Measurements from ENCODE around the gene DNAH10. TPM values are rescaled to one million over a fixed set of nuclear protein-coding genes. Genes with fewer than 3 reads are reported as not detected.

DNAH10 gene
- total RNA-seq, 1 donor from 2014 or later = 10.1 TPM

GRCh38 chr12:123912415-123913380 lies 150.6 kb downstream of the DNAH10 start:
- Histone ChIP-seq H3K36me3 (no peaks in the 10 kb centered on the region), H3K4me1 (no peaks in the 10 kb centered on the region), H3K27me3 (ENCODE audit: low read depth) (peaks cover 3% of the 10 kb centered on the region), H3K27ac (no peak overlapping the region), H3K4me3 (no peak overlapping the region), H3K9me3 (no peaks in the 10 kb centered on the region)
- ATAC-seq (no peak), DNase-seq (no peak)
- TF ChIP-seq CTCF (IDR thresholded peaks at IDR 0.05) = no peak
- intact Hi-C loops (cut with DNase I) = no loop called here

- DNase-seq (no peak), ATAC-seq (no peak)
- Histone ChIP-seq H3K4me3 (no peak overlapping the region), H3K4me1 (no peaks in the 10 kb centered on the region), H3K27me3 (ENCODE audit: low read depth) (peaks cover 3% of the 10 kb centered on the region), H3K36me3 (no peaks in the 10 kb centered on the region), H3K9me3 (no peaks in the 10 kb centered on the region), H3K27ac (no peak overlapping the region)
- no peak for TF ChIP-seq CTCF (IDR thresholded peaks at IDR 0.05)
- intact Hi-C loops (cut with DNase I) = no loop called here
These were observed 152.7 kb downstream of the DNAH10 start for GRCh38 chr12:123914726-123915333.

- Histone ChIP-seq H3K9me3 (no peaks in the 10 kb centered on the region), H3K27me3 (ENCODE audit: low read depth) (peaks cover 3% of the 10 kb centered on the region), H3K4me3 (no peak overlapping the region), H3K36me3 (no peaks in the 10 kb centered on the region), H3K27ac (no peak overlapping the region), H3K4me1 (no peaks in the 10 kb centered on the region)
- intact Hi-C loops (cut with DNase I) = no loop called here
- no peak for DNase-seq
- no peak for ATAC-seq
- no peak for TF ChIP-seq CTCF (IDR thresholded peaks at IDR 0.05)
These were observed 154.6 kb downstream of the DNAH10 start for GRCh38 chr12:123916729-123917128.

- Histone ChIP-seq H3K4me1 (no peaks in the 10 kb centered on the region), H3K9me3 (no peaks in the 10 kb centered on the region), H3K27ac (no peak overlapping the region), H3K36me3 (no peaks in the 10 kb centered on the region), H3K4me3 (no peak overlapping the region), H3K27me3 (ENCODE audit: low read depth) (peaks cover 3% of the 10 kb centered on the region)
- no peak for TF ChIP-seq CTCF (IDR thresholded peaks at IDR 0.05)
- no peak for DNase-seq
- ATAC-seq = no peak
- intact Hi-C loops (cut with DNase I) = no loop called here
These were observed 155.3 kb downstream of the DNAH10 start for GRCh38 chr12:123917337-123917850.

- intact Hi-C loops (cut with DNase I) = no loop called here
- H3K36me3 ChIP-seq = no peaks in the 10 kb centered on the region
- no peaks in the 10 kb centered on the region for H3K9me3 ChIP-seq
- no peak overlapping the region for H3K4me3 ChIP-seq
- no peak overlapping the region for H3K27ac ChIP-seq
- TF ChIP-seq CTCF (IDR thresholded peaks at IDR 0.05) = no peak
- ATAC-seq = no peak
- H3K4me1 ChIP-seq = no peaks in the 10 kb centered on the region
- DNase-seq = no peak
- peaks cover 3% of the 10 kb centered on the region for H3K27me3 ChIP-seq (ENCODE audit: low read depth)
These were observed 157.9 kb downstream of the DNAH10 start for GRCh38 chr12:123919980-123920360.
